ENCODE results near the gene NTSR1. TPM values are rescaled to one million over a fixed set of nuclear protein-coding genes. Genes with fewer than 3 reads are reported as not detected.

NTSR1 gene
- total and polyA plus RNA-seq, 12 donors: 0.03 to 0.14 (median 0.11) TPM; not detected in 9

DNA sequence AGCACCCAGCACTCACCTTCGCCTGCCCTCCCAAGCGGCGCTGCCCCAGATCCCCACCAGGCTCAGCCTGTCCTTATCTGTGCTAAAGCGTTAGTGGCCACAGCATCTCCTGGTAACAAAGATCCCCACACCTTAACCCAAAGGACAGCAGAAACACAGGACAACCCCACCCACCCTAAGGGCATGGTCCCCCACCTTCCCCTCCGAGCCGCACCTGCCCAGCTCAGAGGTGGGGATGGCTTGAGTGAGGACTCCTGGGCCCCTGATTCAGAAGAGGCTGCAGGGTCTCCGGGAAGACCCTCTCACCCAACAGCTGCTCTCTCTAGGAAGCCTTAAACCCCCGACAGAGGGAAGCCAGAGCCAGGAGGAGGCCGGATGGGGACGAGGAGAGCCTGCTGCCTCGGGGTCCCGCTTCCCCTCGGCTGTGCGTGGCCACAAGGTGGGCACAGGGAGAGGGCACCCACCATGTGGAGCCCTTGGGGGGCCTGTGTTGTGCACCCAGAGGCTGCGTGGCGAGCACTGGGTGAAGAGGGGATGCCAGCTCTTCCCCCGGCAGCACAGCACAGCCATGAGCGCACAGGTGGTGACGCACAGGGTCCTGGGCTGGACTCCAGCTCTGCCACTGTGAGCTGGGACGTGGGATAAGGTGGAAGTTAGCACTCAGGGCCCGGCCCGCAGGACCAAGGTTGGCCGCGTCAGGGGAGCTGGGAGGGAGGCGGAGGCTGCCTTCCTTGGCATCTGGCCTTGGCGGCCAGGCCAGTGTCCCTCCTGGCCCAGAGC lies 55.7 kb downstream of the NTSR1 start:
- Histone ChIP-seq H3K4me3 (no peak overlapping the region), H3K36me3 (replicated peaks in 1 of 2) (no peaks in the 10 kb centered on the region), H3K27me3 (peaks cover 4% of the 10 kb centered on the region), H3K4me1 (replicated peaks in 1 of 2) (peaks cover 4 to 8% of the 10 kb centered on the region in 2 donors), H3K27ac (no peak overlapping the region), H3K9me3 (replicated peaks in 1 of 3) (no peaks in the 10 kb centered on the region)
- 73 to 93% (median 82%) methylated on average over 13 to 26 of the region's 26 CpGs for WGBS, 4 donors
- TF ChIP-seq, protein P1, sequence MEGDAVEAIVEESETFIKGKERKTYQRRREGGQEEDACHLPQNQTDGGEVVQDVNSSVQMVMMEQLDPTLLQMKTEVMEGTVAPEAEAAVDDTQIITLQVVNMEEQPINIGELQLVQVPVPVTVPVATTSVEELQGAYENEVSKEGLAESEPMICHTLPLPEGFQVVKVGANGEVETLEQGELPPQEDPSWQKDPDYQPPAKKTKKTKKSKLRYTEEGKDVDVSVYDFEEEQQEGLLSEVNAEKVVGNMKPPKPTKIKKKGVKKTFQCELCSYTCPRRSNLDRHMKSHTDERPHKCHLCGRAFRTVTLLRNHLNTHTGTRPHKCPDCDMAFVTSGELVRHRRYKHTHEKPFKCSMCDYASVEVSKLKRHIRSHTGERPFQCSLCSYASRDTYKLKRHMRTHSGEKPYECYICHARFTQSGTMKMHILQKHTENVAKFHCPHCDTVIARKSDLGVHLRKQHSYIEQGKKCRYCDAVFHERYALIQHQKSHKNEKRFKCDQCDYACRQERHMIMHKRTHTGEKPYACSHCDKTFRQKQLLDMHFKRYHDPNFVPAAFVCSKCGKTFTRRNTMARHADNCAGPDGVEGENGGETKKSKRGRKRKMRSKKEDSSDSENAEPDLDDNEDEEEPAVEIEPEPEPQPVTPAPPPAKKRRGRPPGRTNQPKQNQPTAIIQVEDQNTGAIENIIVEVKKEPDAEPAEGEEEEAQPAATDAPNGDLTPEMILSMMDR (IDR thresholded peaks at IDR 0.05): no peak
- TF ChIP-seq POLR2A (IDR thresholded peaks at IDR 0.05): no peak
- DNase-seq: peak in 2 of 7 donors; percentile 47 to 54
- intact Hi-C loops (cut with DNase I): no loop called here

- Histone ChIP-seq H3K4me1 (replicated peaks in 1 of 2) (peaks cover 4 to 8% of the 10 kb centered on the region in 2 donors), H3K4me3 (no peak overlapping the region), H3K27me3 (peaks cover 4% of the 10 kb centered on the region), H3K27ac (no peak overlapping the region), H3K9me3 (replicated peaks in 1 of 3) (no peaks in the 10 kb centered on the region), H3K36me3 (replicated peaks in 1 of 2) (no peaks in the 10 kb centered on the region)
- no peak for DNase-seq
- 81 to 97% (median 87%) methylated on average over 6 of the region's 6 CpGs for WGBS, 4 donors
- intact Hi-C loops (cut with DNase I): no loop called here
- TF ChIP-seq, protein P1 (IDR thresholded peaks at IDR 0.05): no peak
- TF ChIP-seq POLR2A (IDR thresholded peaks at IDR 0.05): no peak
Measured at GRCh38 chr20:62765021-62765420, 56.4 kb downstream of the NTSR1 start.

GRCh38 chr20:62765432-62766070 lies 56.9 kb downstream of the NTSR1 start:
- Histone ChIP-seq H3K4me1 (replicated peaks in 1 of 2) (peaks cover 4 to 8% of the 10 kb centered on the region in 2 donors), H3K27me3 (peaks cover 4% of the 10 kb centered on the region), H3K4me3 (no peak overlapping the region), H3K27ac (no peak overlapping the region), H3K9me3 (replicated peaks in 1 of 3) (no peaks in the 10 kb centered on the region), H3K36me3 (replicated peaks in 1 of 2) (no peaks in the 10 kb centered on the region)
- no peak for TF ChIP-seq POLR2A (IDR thresholded peaks at IDR 0.05)
- TF ChIP-seq, protein P1 (IDR thresholded peaks at IDR 0.05): no peak
- no peak for DNase-seq
- WGBS, 4 donors: 74 to 86% (median 82%) methylated on average over 6 to 15 of the region's 15 CpGs
- intact Hi-C loops (cut with DNase I): no loop called here

- intact Hi-C loops (cut with DNase I): no loop called here
- Histone ChIP-seq H3K4me1 (replicated peaks in 1 of 2) (peaks cover 4 to 8% of the 10 kb centered on the region in 2 donors), H3K4me3 (no peak overlapping the region), H3K27me3 (peaks cover 4% of the 10 kb centered on the region), H3K27ac (no peak overlapping the region), H3K36me3 (replicated peaks in 1 of 2) (no peaks in the 10 kb centered on the region), H3K9me3 (replicated peaks in 1 of 3) (no peaks in the 10 kb centered on the region)
- no peak for DNase-seq
- WGBS, 4 donors: 33 to 67% (median 55%) methylated on average over 8 to 10 of the region's 10 CpGs
- TF ChIP-seq, protein P1 (IDR thresholded peaks at IDR 0.05): no peak
- no peak for TF ChIP-seq POLR2A (IDR thresholded peaks at IDR 0.05)
Measured at GRCh38 chr20:62766071-62766450, 57.4 kb downstream of the NTSR1 start.
